Mesenchymal stem cell (in vitro differentiated cells and primary cell): ENCODE measurements around the gene MGAT5B.

ENCODE experiments used
- DNase-seq: peaks from one replicate; pipeline ENCODE4 v3.0.0-alpha.2; 2013
- H2AFZ ChIP-seq: one replicate; pipeline ENCODE4 v1.6.1; 2013; ENCODE audit warnings: low read depth, mild to moderate bottlenecking, control low read depth, inconsistent platforms, low read length, moderate library complexity
- H2AK5ac ChIP-seq: 2 replicates; pipeline ENCODE4 v1.6.1; 2013; ENCODE audit warnings: low read length, moderate library complexity, mild to moderate bottlenecking, inconsistent platforms; ENCODE audit not compliant: severe bottlenecking
- H2BK120ac ChIP-seq: one replicate; pipeline ENCODE4 v1.6.1; 2013; ENCODE audit warnings: low read depth, mild to moderate bottlenecking, inconsistent platforms, low read length, moderate library complexity
- H2BK12ac ChIP-seq, 2 experiments: one replicate each; pipeline ENCODE4 v1.6.1; 2013; ENCODE audit warnings: inconsistent platforms in 2 of 2, low read length in 2 of 2, mild to moderate bottlenecking in 2 of 2, moderate library complexity in 2 of 2, control low read depth in 1 of 2
- H2BK15ac ChIP-seq: one replicate; pipeline ENCODE4 v1.6.1; 2013; ENCODE audit warnings: mild to moderate bottlenecking, low read depth, inconsistent platforms; ENCODE audit not compliant: poor library complexity, severe bottlenecking
- H2BK5ac ChIP-seq: 2 replicates; pipeline ENCODE4 v1.6.1; 2013; ENCODE audit warnings: low read depth, mild to moderate bottlenecking, low read length, control low read depth, inconsistent platforms; ENCODE audit not compliant: poor library complexity, severe bottlenecking
- H3K14ac ChIP-seq, 2 experiments: one replicate each; pipeline ENCODE4 v1.6.1; 2013; ENCODE audit warnings: inconsistent platforms in 2 of 2, low read length in 2 of 2, control low read depth in 1 of 2, mild to moderate bottlenecking in 1 of 2, moderate library complexity in 1 of 2
- H3K18ac ChIP-seq, 2 experiments: one replicate each; pipeline ENCODE4 v1.6.1; 2013; ENCODE audit warnings: inconsistent platforms in 2 of 2, low read length in 2 of 2, control low read depth in 1 of 2, low read depth in 1 of 2, mild to moderate bottlenecking in 1 of 2
- H3K23ac ChIP-seq, 2 experiments: one replicate each; pipeline ENCODE4 v1.6.1; 2013; ENCODE audit warnings: inconsistent platforms in 2 of 2, low read length in 2 of 2, mild to moderate bottlenecking in 2 of 2, moderate library complexity in 2 of 2, control low read depth in 1 of 2
- H3K27ac ChIP-seq: 2 replicates; pipeline ENCODE4 v1.5.1; 2013; ENCODE audit warnings: mild to moderate bottlenecking, moderate library complexity, low read length, control low read depth, inconsistent platforms; ENCODE audit not compliant: poor library complexity, severe bottlenecking
- H3K27me3 ChIP-seq, 2 experiments: 2 replicates each; pipeline versions ENCODE4 v1.6.1 to v1.7.0; 2013; ENCODE audit warnings: low read length in 2 of 2, mild to moderate bottlenecking in 2 of 2, moderate library complexity in 2 of 2, control low read depth in 1 of 2, inconsistent platforms in 1 of 2; ENCODE audit not compliant: control insufficient read depth in 1 of 2, insufficient read depth in 1 of 2
- H3K36me3 ChIP-seq, 2 experiments: 2 replicates each; pipeline versions ENCODE4 v1.6.1 to v1.7.0; 2013; ENCODE audit warnings: low read length in 2 of 2, control low read depth in 1 of 2, inconsistent platforms in 1 of 2, low read depth in 1 of 2, mild to moderate bottlenecking in 1 of 2; ENCODE audit not compliant: insufficient read depth in 2 of 2, control insufficient read depth in 1 of 2
- H3K4ac ChIP-seq, 2 experiments: one replicate each; pipeline ENCODE4 v1.6.1; 2013; ENCODE audit warnings: inconsistent platforms in 2 of 2, low read length in 2 of 2, mild to moderate bottlenecking in 2 of 2, moderate library complexity in 2 of 2, control low read depth in 1 of 2, low read depth in 1 of 2
- H3K4me1 ChIP-seq: 2 replicates; pipeline ENCODE4 v1.6.1; 2013; ENCODE audit warnings: low read depth, low read length, control low read depth; ENCODE audit not compliant: control insufficient read depth, insufficient read depth
- H3K4me2 ChIP-seq: 2 replicates; pipeline ENCODE4 v1.6.1; 2013; ENCODE audit warnings: low read length, mild to moderate bottlenecking, inconsistent platforms; ENCODE audit not compliant: poor library complexity, severe bottlenecking
- H3K4me3 ChIP-seq, 2 experiments: 2 replicates each; pipeline versions ENCODE4 v1.5.1 to v1.7.0; 2013; ENCODE audit warnings: low read length in 2 of 2, mild to moderate bottlenecking in 2 of 2, control low read depth in 1 of 2, low read depth in 1 of 2; ENCODE audit not compliant: insufficient read depth in 1 of 2
- H3K79me1 ChIP-seq: replicated peaks from 2 replicates; pipeline ENCODE4 v1.6.1; 2013; ENCODE audit warnings: mild to moderate bottlenecking, control low read depth, low read length, inconsistent platforms; ENCODE audit not compliant: poor library complexity, severe bottlenecking
- H3K9ac ChIP-seq: 2 replicates; pipeline ENCODE4 v1.7.0; 2013; ENCODE audit warnings: mild to moderate bottlenecking, low read length, moderate library complexity
- H3K9me3 ChIP-seq: 2 replicates; pipeline ENCODE4 v1.7.0; 2013; ENCODE audit warnings: mild to moderate bottlenecking, low read length; ENCODE audit not compliant: control insufficient read depth
- H4K8ac ChIP-seq: one replicate; pipeline ENCODE4 v1.6.1; 2013; ENCODE audit warnings: inconsistent platforms, mild to moderate bottlenecking, low read length, moderate library complexity
- H4K91ac ChIP-seq: one replicate; pipeline ENCODE4 v1.6.1; 2013; ENCODE audit warnings: mild to moderate bottlenecking, low read length, inconsistent platforms
- WGBS: methylation state at CpG from one replicate; pipeline ENCODE4 v1.1.7; 2013; ENCODE audit warnings: mixed read lengths; 5-methylcytosine and 5-hydroxymethylcytosine counted together

The MGAT5B gene

DNA sequence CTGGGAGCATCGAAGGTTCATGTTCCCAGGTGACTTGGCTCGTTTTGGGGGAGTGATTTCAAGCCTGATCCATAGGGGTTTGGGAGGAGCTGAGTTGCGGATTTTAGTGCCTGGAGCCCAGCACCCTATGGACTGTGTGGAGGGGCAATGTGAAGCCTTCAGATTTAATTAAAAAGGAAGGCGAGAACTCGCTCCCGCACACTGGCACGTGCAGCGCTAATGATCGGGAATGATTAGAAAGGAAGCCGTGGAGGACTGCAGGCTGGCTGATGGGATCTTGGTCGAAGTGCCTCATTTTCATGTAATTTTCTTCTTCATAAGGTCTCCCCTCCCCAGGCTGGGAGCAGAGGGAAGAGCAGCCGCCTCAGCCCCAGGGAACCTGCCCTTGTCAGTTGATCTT, 12.8 kb downstream of the MGAT5B start:
- Histone ChIP-seq H3K9me3 (no peaks in the 10 kb centered on the region), H3K4ac (no peak overlapping the region), H3K23ac (no peak overlapping the region), H3K4me1 (peaks cover 2% of the 10 kb centered on the region), H3K27me3 (peaks cover 13 to 61% of the 10 kb centered on the region in 2 experiments), H3K4me2 (no peak overlapping the region), H3K36me3 (peaks cover 0 to 4% of the 10 kb centered on the region in 2 experiments), H3K4me3 (no peak overlapping the region), H2AFZ (no peak overlapping the region), H2BK12ac (no peak overlapping the region), H3K27ac (no peak overlapping the region), H3K9ac (no peak overlapping the region), H4K91ac (no peak overlapping the region), H3K18ac (no peak overlapping the region), H3K79me1 (no peaks in the 10 kb centered on the region), H4K8ac (no peak overlapping the region), H3K14ac (no peak overlapping the region), H2BK15ac (no peak overlapping the region), H2BK120ac (no peak overlapping the region), H2BK5ac (no peak overlapping the region), H2AK5ac (no peak overlapping the region)
- 84% methylated on average over 12 of the region's 12 CpGs for WGBS
- DNase-seq = no peak

- H3K14ac ChIP-seq = no peak overlapping the region
- H3K27me3 ChIP-seq = peaks cover 13 to 63% of the 10 kb centered on the region in 2 experiments
- no peak overlapping the region for H3K27ac ChIP-seq
- H3K79me1 ChIP-seq = no peaks in the 10 kb centered on the region
- peaks cover 0 to 4% of the 10 kb centered on the region in 2 experiments for H3K36me3 ChIP-seq
- H2BK12ac ChIP-seq = no peak overlapping the region
- no peak overlapping the region for H2AK5ac ChIP-seq
- H3K9ac ChIP-seq = no peak overlapping the region
- H2BK15ac ChIP-seq = no peak overlapping the region
- H4K91ac ChIP-seq = no peak overlapping the region
- no peak overlapping the region for H3K18ac ChIP-seq
- H3K23ac ChIP-seq = no peak overlapping the region
- H2BK120ac ChIP-seq = no peak overlapping the region
- no peak overlapping the region for H3K4ac ChIP-seq
- DNase-seq = no peak
- no peak overlapping the region for H3K4me3 ChIP-seq
- no peak overlapping the region for H3K4me2 ChIP-seq
- no peak overlapping the region for H4K8ac ChIP-seq
- H2BK5ac ChIP-seq = no peak overlapping the region
- H3K4me1 ChIP-seq = peaks cover 2% of the 10 kb centered on the region
- H3K9me3 ChIP-seq = no peaks in the 10 kb centered on the region
- WGBS = 85% methylated on average over 6 of the region's 6 CpGs
- no peak overlapping the region for H2AFZ ChIP-seq
Observed at GRCh38 chr17:76881408-76881807, 13.2 kb downstream of the MGAT5B start.

- Histone ChIP-seq H3K4me1 (peaks cover 2% of the 10 kb centered on the region), H3K79me1 (no peaks in the 10 kb centered on the region), H3K23ac (no peak overlapping the region), H3K9ac (no peak overlapping the region), H2BK12ac (no peak overlapping the region), H2BK120ac (no peak overlapping the region), H2BK5ac (no peak overlapping the region), H4K91ac (no peak overlapping the region), H3K4ac (no peak overlapping the region), H3K9me3 (no peaks in the 10 kb centered on the region), H2BK15ac (no peak overlapping the region), H3K27me3 (peaks cover 13 to 66% of the 10 kb centered on the region in 2 experiments), H3K14ac (no peak overlapping the region), H3K18ac (no peak overlapping the region), H3K36me3 (peaks cover 0 to 4% of the 10 kb centered on the region in 2 experiments), H2AK5ac (no peak overlapping the region), H3K4me3 (no peak overlapping the region), H2AFZ (no peak overlapping the region), H3K4me2 (no peak overlapping the region), H4K8ac (no peak overlapping the region), H3K27ac (no peak overlapping the region)
- 94% methylated on average over 20 of the region's 20 CpGs for WGBS
- DNase-seq = no peak
Observed at GRCh38 chr17:76881966-76882365, 13.8 kb downstream of the MGAT5B start.

DNA sequence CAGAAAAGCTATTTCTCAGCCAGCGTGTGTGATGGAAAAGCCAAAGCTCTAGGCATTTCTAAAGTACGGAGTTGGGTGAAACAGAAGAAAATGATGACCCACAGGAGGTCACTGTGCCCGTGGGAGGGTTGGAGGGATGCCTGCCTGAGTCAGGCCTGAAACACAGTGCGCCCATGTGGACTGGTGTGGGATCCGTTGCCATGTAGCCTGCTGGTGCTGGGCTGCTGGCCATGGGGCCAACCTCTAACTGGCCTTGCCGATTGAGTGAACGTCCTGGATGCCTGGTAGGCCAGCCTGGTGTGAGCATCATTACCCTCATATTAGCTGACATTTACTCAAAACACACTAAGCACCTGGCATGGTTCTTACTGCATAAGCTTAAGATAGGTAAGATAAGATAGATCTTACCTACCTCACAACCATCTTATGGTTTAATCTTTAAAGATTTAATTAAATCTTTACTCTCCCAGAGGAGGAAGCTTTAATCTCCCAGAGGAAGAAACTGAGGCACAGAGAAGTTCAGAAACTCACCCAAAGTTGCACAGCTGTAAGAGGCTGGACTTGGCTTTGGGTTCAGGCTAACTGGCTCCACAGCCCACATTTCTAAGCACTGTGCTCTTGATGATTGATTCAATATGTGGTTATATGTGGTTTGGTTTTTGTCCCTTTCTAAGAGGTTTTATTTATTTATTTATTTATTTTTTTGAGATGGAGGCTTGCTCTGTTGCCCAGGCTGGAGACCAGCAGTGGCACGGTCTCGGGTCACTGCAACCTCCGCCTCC, 15.7 kb downstream of the MGAT5B start:
- no peak overlapping the region for H3K4ac ChIP-seq
- H3K14ac ChIP-seq = peak overlapping the region in 1 of 2 experiments; percentile 50
- H4K91ac ChIP-seq = no peak overlapping the region
- peaks cover 0 to 4% of the 10 kb centered on the region in 2 experiments for H3K36me3 ChIP-seq
- no peak overlapping the region for H2AFZ ChIP-seq
- peaks cover 2% of the 10 kb centered on the region for H3K4me1 ChIP-seq
- H4K8ac ChIP-seq = no peak overlapping the region
- H3K27ac ChIP-seq = no peak overlapping the region
- no peak for DNase-seq
- H3K18ac ChIP-seq = no peak overlapping the region
- no peaks in the 10 kb centered on the region for H3K79me1 ChIP-seq
- 90% methylated on average over 10 of the region's 10 CpGs for WGBS
- no peak overlapping the region for H2BK12ac ChIP-seq
- peaks cover 13 to 63% of the 10 kb centered on the region in 2 experiments for H3K27me3 ChIP-seq
- no peak overlapping the region for H3K23ac ChIP-seq
- H3K9ac ChIP-seq = no peak overlapping the region
- no peak overlapping the region for H2BK5ac ChIP-seq
- H3K4me3 ChIP-seq = no peak overlapping the region
- no peaks in the 10 kb centered on the region for H3K9me3 ChIP-seq
- no peak overlapping the region for H2BK120ac ChIP-seq
- no peak overlapping the region for H2BK15ac ChIP-seq
- H3K4me2 ChIP-seq = no peak overlapping the region
- no peak overlapping the region for H2AK5ac ChIP-seq
